ENCODE results near the gene SNX1.

DNA sequence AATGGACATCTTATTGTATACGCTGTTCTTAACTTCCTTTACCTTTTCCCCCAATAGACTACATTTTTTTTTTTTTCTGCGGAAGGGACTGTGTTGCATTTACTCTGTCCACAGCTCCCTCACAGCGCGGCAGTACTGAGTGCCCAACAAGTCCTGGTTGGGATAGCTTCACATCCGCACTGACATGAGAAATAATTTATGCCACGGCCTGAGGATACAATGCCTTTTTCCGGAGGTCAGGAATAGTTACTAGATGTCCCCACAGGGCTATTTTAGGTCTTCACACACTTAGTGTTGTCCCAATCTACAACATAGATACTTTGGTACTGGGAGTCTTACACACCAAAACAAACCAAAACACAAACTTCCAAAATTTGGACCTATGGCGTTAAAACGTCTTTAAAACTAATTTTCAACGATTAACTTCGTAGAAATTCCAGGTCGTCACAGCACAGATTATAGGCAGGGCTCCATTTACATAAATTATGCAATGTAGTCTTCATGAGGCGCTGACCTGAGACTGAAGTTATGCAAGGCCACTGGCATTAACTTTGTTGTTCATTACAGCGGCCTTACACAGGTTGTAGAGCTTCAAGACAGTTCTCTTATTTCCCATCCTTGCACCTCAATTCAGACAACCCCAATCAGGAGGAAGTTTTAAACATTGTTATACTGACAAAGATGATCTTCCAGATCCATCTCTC, 68.0 kb downstream of the SNX1 start:
- TF ChIP-seq EZH2 (IDR thresholded peaks at IDR 0.05; ENCODE audit: insufficient read depth, low read length): no peak
- TF ChIP-seq, protein P1, sequence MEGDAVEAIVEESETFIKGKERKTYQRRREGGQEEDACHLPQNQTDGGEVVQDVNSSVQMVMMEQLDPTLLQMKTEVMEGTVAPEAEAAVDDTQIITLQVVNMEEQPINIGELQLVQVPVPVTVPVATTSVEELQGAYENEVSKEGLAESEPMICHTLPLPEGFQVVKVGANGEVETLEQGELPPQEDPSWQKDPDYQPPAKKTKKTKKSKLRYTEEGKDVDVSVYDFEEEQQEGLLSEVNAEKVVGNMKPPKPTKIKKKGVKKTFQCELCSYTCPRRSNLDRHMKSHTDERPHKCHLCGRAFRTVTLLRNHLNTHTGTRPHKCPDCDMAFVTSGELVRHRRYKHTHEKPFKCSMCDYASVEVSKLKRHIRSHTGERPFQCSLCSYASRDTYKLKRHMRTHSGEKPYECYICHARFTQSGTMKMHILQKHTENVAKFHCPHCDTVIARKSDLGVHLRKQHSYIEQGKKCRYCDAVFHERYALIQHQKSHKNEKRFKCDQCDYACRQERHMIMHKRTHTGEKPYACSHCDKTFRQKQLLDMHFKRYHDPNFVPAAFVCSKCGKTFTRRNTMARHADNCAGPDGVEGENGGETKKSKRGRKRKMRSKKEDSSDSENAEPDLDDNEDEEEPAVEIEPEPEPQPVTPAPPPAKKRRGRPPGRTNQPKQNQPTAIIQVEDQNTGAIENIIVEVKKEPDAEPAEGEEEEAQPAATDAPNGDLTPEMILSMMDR (IDR thresholded peaks at IDR 0.05; ENCODE audit: insufficient read depth, low read depth, low read length): no peak

Measured in astrocyte (in vitro differentiated cells and primary cell).